ENCODE data around the gene ARNT2. TPM values are rescaled to one million over a fixed set of nuclear protein-coding genes. Genes with fewer than 3 reads are reported as not detected.

Gene ARNT2
- total and polyA plus RNA-seq, 2 of the 13 experiments (the other 11 are each of a cell fraction or from before 2014, with no cell fraction given): 0.69 to 1.7 TPM

DNA sequence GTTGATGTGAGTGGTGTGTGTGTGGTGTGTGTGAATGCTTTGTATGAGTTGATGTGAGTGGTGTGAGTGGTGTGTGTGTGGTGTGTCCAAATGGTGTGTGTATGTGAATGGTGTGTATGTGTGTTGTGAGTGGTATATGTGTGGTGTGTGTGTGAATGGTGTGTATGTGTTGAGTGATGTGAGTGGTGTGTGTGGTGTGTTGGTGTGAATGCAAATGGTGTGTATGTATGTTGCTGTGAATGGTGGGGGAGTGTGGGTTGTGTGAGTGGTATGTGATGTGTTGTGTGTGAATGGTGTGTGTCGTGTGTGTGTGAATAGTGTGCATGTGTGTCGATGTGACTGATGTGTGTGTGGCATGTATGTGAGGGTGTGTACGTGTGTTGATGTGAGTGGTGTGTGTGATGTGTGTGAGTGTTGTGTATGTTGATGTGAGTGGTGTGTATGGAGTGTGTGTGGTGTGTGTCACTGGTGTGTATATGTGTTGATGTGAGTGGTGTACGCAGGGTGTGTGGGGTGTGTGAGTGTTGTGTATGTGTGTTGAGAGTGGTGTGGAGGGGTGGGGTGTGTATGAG, 40.6 kb downstream of the ARNT2 start:
- H3K27ac ChIP-seq (ENCODE audit: extremely low read length, insufficient read depth, low read length): no peak overlapping the region
- TF ChIP-seq CENPT (CRISPR knock-in tag; IDR thresholded peaks at IDR 0.05; ENCODE audit: low read depth): 0 out of 2 replicates have a peak, but pooled peaks have one; percentile 35
- TF ChIP-seq ATF7 (IDR thresholded peaks at IDR 0.05): peak; percentile 1; the same call in 1 of the 2 replicates
- no peak for TF ChIP-seq ATF7 (CRISPR knock-in tag; IDR thresholded peaks at IDR 0.05)
- TF ChIP-seq PHB2 (IDR thresholded peaks at IDR 0.05; ENCODE audit: partially characterized antibody): peak; percentile 66
- TF ChIP-seq KDM6A (CRISPR knock-in tag; IDR thresholded peaks at IDR 0.05; ENCODE audit: low read depth): no peak
- no peak for TF ChIP-seq HIVEP1 (CRISPR knock-in tag; IDR thresholded peaks at IDR 0.05)
- TF ChIP-seq PLRG1 (conservative IDR thresholded peaks at IDR 0.05): 0 out of 2 replicates have a peak, but pooled peaks have one; percentile 30
- TF ChIP-seq, protein P1, sequence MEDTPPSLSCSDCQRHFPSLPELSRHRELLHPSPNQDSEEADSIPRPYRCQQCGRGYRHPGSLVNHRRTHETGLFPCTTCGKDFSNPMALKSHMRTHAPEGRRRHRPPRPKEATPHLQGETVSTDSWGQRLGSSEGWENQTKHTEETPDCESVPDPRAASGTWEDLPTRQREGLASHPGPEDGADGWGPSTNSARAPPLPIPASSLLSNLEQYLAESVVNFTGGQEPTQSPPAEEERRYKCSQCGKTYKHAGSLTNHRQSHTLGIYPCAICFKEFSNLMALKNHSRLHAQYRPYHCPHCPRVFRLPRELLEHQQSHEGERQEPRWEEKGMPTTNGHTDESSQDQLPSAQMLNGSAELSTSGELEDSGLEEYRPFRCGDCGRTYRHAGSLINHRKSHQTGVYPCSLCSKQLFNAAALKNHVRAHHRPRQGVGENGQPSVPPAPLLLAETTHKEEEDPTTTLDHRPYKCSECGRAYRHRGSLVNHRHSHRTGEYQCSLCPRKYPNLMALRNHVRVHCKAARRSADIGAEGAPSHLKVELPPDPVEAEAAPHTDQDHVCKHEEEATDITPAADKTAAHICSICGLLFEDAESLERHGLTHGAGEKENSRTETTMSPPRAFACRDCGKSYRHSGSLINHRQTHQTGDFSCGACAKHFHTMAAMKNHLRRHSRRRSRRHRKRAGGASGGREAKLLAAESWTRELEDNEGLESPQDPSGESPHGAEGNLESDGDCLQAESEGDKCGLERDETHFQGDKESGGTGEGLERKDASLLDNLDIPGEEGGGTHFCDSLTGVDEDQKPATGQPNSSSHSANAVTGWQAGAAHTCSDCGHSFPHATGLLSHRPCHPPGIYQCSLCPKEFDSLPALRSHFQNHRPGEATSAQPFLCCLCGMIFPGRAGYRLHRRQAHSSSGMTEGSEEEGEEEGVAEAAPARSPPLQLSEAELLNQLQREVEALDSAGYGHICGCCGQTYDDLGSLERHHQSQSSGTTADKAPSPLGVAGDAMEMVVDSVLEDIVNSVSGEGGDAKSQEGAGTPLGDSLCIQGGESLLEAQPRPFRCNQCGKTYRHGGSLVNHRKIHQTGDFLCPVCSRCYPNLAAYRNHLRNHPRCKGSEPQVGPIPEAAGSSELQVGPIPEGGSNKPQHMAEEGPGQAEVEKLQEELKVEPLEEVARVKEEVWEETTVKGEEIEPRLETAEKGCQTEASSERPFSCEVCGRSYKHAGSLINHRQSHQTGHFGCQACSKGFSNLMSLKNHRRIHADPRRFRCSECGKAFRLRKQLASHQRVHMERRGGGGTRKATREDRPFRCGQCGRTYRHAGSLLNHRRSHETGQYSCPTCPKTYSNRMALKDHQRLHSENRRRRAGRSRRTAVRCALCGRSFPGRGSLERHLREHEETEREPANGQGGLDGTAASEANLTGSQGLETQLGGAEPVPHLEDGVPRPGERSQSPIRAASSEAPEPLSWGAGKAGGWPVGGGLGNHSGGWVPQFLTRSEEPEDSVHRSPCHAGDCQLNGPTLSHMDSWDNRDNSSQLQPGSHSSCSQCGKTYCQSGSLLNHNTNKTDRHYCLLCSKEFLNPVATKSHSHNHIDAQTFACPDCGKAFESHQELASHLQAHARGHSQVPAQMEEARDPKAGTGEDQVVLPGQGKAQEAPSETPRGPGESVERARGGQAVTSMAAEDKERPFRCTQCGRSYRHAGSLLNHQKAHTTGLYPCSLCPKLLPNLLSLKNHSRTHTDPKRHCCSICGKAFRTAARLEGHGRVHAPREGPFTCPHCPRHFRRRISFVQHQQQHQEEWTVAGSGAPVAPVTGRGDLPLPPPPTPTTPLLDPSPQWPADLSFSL (CRISPR knock-in tag; IDR thresholded peaks at IDR 0.05): peak; percentile 32; the same call in 1 of the 2 replicates
- H3K9ac ChIP-seq (ENCODE audit: insufficient read depth, low read depth, low read length): no peak overlapping the region
- H3K79me2 ChIP-seq (ENCODE audit: insufficient read depth, low read length): no peaks in the 10 kb centered on the region
- 80% methylated on average over 4 of the region's 4 CpGs for WGBS (ENCODE audit: low lambda C conversion rate)
- H3K36me3 ChIP-seq (replicated peaks in 1 of 2; ENCODE audit: control insufficient read depth in 1 of 2, insufficient read depth in 2 of 2, low read length in 2 of 2): no peaks in the 10 kb centered on the region
- no peaks in the 10 kb centered on the region for H3K4me1 ChIP-seq (ENCODE audit: insufficient read depth, low read length)
- BruUV-seq (replicated peaks): no TSS peak
- no peaks in the 10 kb centered on the region for H4K20me1 ChIP-seq (ENCODE audit: insufficient read depth, low read length)
- no peak overlapping the region for H3K4me2 ChIP-seq (ENCODE audit: low read depth, low read length)
- in situ Hi-C loops (cut with HindIII; ENCODE audit: extremely low pct_ligation_motif_present, low pct_unique_long_range_greater_than_20kb): no loop called here
- no peak overlapping the region for H3K4me3 ChIP-seq (replicated peaks in 1 of 3; ENCODE audit: insufficient read depth in 1 of 3, low read depth in 2 of 3, low read length in 3 of 3)
- H2AFZ ChIP-seq (ENCODE audit: low read length): no peak overlapping the region
- no peaks in the 10 kb centered on the region for H3K9me3 ChIP-seq (ENCODE audit: low read length)
- POLR2A ChIA-PET: no interaction called here
- intact Hi-C loops (cut with micrococcal nuclease; ENCODE audit: unreplicated experiment): no loop called here
- ATAC-seq (no peak), DNase-seq (ENCODE audit: low spot score) (no peak), FAIRE-seq (peak; percentile 15)
- CTCF ChIA-PET (ENCODE audit: low intra/inter-chr PET ratio, low total read pairs): no interaction called here
- H3K27me3 ChIP-seq (ENCODE audit: control insufficient read depth in 1 of 2, insufficient read depth in 2 of 2, low read length in 2 of 2): no peaks in the 10 kb centered on the region

All from HepG2 (cell line).